Spinal cord (tissue), 10 donors: ENCODE data around the gene TMEM248. TPM values are rescaled to one million over a fixed set of nuclear protein-coding genes. Genes with fewer than 3 reads are reported as not detected.

ENCODE experiments used
- DNase-seq, 6 donors: peaks; one replicate each; pipeline versions ENCODE4 v3.0.0 to v3.0.0-alpha.2; 2013 to 2015; ENCODE audit warnings: low spot score in 6 of 6, low read depth in 4 of 6
- H3K27ac ChIP-seq: one replicate; pipeline ENCODE4 v1.5.1; 2013; ENCODE audit warnings: low read depth, low read length, control low read depth
- H3K27me3 ChIP-seq: one replicate; pipeline ENCODE4 v1.6.1; 2013; ENCODE audit warnings: low read length; ENCODE audit not compliant: control insufficient read depth, insufficient read depth
- H3K36me3 ChIP-seq: one replicate; pipeline ENCODE4 v1.6.1; 2013; ENCODE audit warnings: low read length; ENCODE audit not compliant: control insufficient read depth, insufficient read depth
- H3K4me1 ChIP-seq: one replicate; pipeline ENCODE4 v1.6.1; 2013; ENCODE audit warnings: low read length; ENCODE audit not compliant: control insufficient read depth, insufficient read depth
- H3K4me3 ChIP-seq: one replicate; pipeline ENCODE4 v1.5.1; 2013; ENCODE audit warnings: low read depth, low read length, control low read depth
- H3K9me3 ChIP-seq: one replicate; pipeline ENCODE4 v1.6.1; 2013; ENCODE audit warnings: low read length; ENCODE audit not compliant: control insufficient read depth, insufficient read depth
- WGBS: methylation state at CpG from one replicate; pipeline ENCODE4 v1.1.5; 2013; ENCODE audit warnings: missing lambda C conversion rate; ENCODE audit not compliant: insufficient coverage; 5-methylcytosine and 5-hydroxymethylcytosine counted together
- polyA plus RNA-seq, 2 donors: library from polyadenylated mRNA; unstranded; fragments of 120-200 nt; gene quantifications; one replicate each; pipeline ENCODE4 v1.2.1, GENCODE V29; 2013; ENCODE audit not compliant: insufficient read length in 2 of 2
- total RNA-seq, 2 donors: library from RNA; depleted of rRNA in 1 of 2; stranded (reverse); fragments of 120-200 nt in 1 of 2; fragments of >200 nt in 1 of 2; gene quantifications; one replicate each; pipeline versions ENCODE4 v1.2.3 to v1.2.4, GENCODE V29; 2013 to 2014
- donor health status: healthy.

TMEM248 gene
- total and polyA plus RNA-seq, 4 donors = 68.2 to 101 (median 76.2) TPM

DNA sequence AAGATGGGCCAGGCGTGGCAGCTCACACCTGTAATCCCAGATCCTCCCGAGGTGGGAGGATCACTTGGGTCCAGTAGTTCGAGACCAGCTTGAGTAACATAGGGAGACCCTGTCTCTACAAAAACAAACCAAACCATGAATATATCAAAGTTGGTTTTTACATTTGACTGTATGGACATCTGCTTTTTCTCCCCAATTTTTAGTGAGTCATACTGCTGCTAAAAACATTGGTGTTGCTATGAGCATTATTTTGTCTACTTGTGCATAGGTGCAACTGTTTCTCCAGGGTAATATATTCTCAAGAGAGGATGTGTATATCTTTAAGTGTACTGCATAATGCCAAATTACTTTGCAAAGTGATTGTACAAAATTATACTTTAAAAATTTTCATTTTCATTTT, 769 bp upstream of the TMEM248 start:
- Histone ChIP-seq H3K36me3 (peaks cover 6% of the 10 kb centered on the region), H3K9me3 (no peaks in the 10 kb centered on the region), H3K4me1 (peaks cover 16% of the 10 kb centered on the region), H3K4me3 (peak overlapping the region; percentile 76), H3K27me3 (no peaks in the 10 kb centered on the region), H3K27ac (no peak overlapping the region)
- no peak for DNase-seq
- WGBS = no CpG with 5 or more reads among the region's 3 CpGs

DNA sequence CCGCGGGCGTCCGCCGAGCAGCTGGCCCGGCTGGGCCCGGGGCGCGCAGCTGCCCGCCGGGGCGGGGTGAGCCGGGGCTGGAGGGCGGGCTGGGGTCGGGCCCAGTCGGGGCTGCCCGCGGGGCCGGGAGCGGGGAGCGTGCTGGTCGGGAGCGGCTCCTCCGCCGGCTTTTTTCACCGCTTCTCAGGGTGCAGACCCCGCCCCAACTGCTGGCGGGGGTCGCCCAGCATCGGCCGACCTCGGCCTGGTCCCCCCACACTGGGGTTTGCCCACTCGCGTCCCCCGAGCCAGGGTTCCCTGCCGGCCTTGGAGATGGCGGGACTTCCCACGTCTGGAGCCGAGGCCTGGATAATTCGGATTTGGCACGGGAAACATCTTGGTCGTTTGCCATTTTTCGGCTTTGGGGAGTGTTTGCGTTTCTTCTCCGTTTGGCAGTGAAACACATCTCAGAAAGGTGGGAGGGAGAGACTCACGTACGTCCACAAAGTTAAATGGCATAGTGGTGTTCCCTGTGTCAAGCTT, 432 bp downstream of the TMEM248 start:
- H3K27me3 ChIP-seq = no peaks in the 10 kb centered on the region
- peaks cover 9% of the 10 kb centered on the region for H3K36me3 ChIP-seq
- DNase-seq = peak; percentile 13 to 85 (median 28)
- no peaks in the 10 kb centered on the region for H3K9me3 ChIP-seq
- WGBS = 0% methylated on average over 47 of the region's 47 CpGs
- H3K4me3 ChIP-seq = peak overlapping the region; percentile 81
- H3K27ac ChIP-seq = peak overlapping the region; percentile 71
- peaks cover 16% of the 10 kb centered on the region for H3K4me1 ChIP-seq

DNA sequence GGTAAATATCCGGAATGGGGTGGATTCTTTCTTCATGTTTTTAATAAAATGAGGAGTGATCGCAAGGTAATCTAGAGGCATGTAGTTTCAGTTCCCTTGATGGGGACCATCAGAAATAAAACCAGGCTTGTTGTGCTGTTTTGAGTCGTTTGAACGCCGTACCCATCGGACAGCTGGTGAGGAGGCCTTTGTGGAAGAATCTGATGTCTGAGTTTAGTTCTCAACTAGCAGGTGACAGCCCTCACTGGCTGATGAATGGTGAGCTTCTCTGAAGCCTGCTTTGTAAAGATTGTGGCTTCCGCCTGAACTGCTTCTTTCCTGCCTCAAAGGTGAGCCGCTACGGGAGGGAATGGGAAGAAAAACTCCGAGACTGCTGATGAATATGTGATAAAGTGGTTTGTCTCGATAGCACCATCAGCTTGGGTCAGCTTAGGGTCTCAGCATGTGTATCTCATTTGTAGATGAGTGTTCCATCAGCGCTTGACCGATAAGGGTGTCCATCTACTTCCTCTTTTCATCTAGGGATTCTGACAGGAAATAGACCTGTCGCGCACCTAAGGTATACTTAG, 977 bp downstream of the TMEM248 start:
- Histone ChIP-seq H3K4me1 (peaks cover 16% of the 10 kb centered on the region), H3K27me3 (no peaks in the 10 kb centered on the region), H3K9me3 (no peaks in the 10 kb centered on the region), H3K27ac (peak overlapping the region; percentile 71), H3K36me3 (peaks cover 9% of the 10 kb centered on the region), H3K4me3 (peak overlapping the region; percentile 81)
- no peak for DNase-seq
- 4% methylated on average over 7 of the region's 15 CpGs for WGBS

DNA sequence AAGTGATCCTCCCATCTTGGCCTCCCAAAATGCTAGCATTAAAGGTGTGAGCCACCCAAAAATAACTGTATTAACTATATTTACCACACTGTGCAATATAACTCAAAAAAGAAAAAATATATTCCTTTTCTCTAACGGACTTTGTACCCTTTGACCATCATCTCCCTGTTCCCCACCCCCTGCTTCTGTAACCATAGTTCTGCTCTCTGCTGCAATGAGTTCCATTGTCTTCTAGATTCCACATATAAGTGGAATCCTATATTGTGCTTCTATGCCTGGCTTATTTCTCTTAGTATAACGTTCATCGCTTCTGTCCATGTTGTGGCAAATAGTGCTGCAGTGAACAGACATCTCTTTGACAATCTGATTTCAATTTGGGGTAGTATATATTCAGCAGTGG, 4.2 kb downstream of the TMEM248 start:
- peaks cover 16% of the 10 kb centered on the region for H3K4me1 ChIP-seq
- no peaks in the 10 kb centered on the region for H3K9me3 ChIP-seq
- H3K36me3 ChIP-seq = peaks cover 15% of the 10 kb centered on the region
- no peaks in the 10 kb centered on the region for H3K27me3 ChIP-seq
- no CpG with 5 or more reads among the region's 3 CpGs for WGBS
- H3K27ac ChIP-seq = no peak overlapping the region
- DNase-seq = no peak
- H3K4me3 ChIP-seq = no peak overlapping the region

DNA sequence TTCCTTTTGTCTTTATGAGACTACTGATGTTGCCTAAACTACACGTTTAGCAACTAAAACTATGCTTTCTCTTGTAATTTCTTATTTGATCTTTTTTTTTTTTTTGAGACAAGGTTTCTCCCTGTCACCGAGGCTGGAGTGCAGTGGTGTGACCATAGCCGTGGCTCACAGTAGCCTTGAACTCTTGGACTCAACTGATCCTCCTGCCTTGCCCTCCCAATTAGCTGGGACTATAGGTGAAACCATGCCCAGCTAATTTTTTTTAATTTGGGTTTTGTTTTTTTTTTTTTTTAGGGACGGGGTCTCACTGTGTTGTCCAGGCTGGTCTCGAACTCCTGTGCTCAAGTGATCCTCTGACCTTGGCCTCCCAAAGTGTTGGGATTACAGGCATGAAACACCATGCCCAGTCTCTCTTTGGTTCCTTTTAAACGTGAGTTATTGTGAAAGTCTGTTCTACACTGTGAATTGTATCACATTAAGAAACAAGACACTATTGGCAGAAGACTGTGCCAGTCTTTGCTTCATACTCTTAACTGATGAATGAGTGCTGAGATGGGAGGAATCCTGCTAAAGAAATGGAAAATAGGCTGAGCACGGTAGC, 6.4 kb downstream of the TMEM248 start:
- no peak for DNase-seq
- no peak overlapping the region for H3K27ac ChIP-seq
- H3K27me3 ChIP-seq = no peaks in the 10 kb centered on the region
- WGBS = no CpG with 5 or more reads among the region's 7 CpGs
- no peaks in the 10 kb centered on the region for H3K9me3 ChIP-seq
- H3K36me3 ChIP-seq = peaks cover 15% of the 10 kb centered on the region
- no peak overlapping the region for H3K4me3 ChIP-seq
- peaks cover 14% of the 10 kb centered on the region for H3K4me1 ChIP-seq

DNA sequence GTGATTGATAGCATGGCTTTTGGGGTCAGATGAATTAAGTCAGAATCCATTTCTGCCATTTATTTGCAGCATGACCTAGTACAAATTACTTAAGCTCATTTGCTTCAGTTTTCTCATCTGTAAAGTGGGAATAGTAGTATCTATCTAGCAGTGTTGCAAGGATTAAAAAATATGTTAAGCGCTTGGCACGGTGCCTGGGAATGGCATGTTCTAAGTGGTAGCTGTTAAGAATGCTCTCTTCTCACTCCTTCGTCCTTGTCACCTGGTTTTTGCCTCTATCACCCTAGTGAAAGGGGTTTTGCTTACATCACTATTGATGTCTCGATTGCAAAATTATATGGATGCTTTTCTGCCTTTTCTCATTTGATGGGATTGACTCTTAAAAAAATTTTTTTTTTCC, 7.4 kb downstream of the TMEM248 start:
- DNase-seq = no peak
- 100% methylated on average over 1 of the region's 4 CpGs for WGBS
- H3K9me3 ChIP-seq = no peaks in the 10 kb centered on the region
- peaks cover 5% of the 10 kb centered on the region for H3K4me1 ChIP-seq
- no peak overlapping the region for H3K27ac ChIP-seq
- H3K4me3 ChIP-seq = no peak overlapping the region
- H3K27me3 ChIP-seq = no peaks in the 10 kb centered on the region
- H3K36me3 ChIP-seq = peaks cover 13% of the 10 kb centered on the region

DNA sequence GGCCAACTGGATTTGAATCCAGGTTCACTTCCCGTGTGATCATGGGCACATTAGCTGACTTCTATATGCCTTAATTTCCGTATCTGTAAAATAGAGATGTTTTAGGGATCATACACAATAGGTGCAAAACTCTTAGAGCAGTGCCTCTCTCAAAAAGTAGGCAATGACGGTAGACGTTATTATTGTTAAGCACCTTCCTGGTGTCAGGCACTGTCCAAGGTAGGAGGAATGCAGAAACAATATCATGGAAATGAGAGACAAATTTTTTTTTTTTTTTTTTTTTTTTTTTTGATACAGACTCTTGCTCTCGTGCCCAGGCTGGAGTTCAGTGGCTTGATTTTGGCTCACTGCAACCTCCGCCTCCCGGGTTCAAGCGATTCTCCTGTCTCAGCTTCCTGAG, 8.1 kb downstream of the TMEM248 start:
- no peaks in the 10 kb centered on the region for H3K9me3 ChIP-seq
- peaks cover 9% of the 10 kb centered on the region for H3K36me3 ChIP-seq
- H3K4me1 ChIP-seq = no peaks in the 10 kb centered on the region
- 93% methylated on average over 4 of the region's 8 CpGs for WGBS
- DNase-seq = no peak
- no peak overlapping the region for H3K27ac ChIP-seq
- H3K27me3 ChIP-seq = no peaks in the 10 kb centered on the region
- no peak overlapping the region for H3K4me3 ChIP-seq

DNA sequence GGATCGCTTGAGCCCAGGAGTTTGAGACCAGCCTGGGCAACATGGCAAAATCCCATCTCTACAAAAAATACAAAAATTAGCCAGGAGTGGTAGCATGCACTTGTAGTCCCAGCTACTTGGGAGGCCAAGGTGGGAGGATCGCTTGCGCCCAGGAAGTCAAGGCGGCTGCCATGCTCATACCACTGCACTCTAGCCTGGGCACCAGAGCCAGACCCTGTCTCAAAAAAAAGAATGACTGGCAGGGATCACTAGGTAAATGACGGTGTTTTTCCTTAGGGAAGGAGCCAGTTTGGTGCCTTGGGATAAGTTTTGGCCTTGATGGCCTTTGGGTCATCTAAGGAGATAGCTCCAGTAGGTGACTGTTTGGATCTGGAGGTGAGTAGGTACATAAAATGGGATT, 8.9 kb downstream of the TMEM248 start:
- no peaks in the 10 kb centered on the region for H3K27me3 ChIP-seq
- no peaks in the 10 kb centered on the region for H3K9me3 ChIP-seq
- 93% methylated on average over 4 of the region's 5 CpGs for WGBS
- peaks cover 9% of the 10 kb centered on the region for H3K36me3 ChIP-seq
- H3K4me1 ChIP-seq = no peaks in the 10 kb centered on the region
- H3K27ac ChIP-seq = no peak overlapping the region
- H3K4me3 ChIP-seq = no peak overlapping the region
- no peak for DNase-seq

DNA sequence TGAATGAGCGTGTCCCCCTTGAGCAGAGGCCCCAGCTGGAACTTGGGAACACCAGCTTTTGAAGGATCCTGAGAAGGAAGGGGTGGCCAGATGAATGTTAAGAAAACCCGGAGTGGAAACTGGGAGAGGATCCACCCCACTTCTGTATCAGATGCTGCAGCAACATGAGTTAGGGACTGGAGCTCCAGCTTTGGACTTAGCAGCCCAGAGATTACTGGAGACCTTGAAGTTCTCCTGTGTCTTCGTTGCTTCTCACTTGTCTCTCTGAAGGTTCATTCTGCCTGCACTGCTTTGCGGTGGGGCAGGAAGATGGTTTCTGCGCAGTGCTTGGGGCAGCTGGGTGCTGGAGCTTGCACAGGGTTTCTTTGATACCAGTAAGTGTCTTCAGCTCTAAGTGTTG, 9.3 kb downstream of the TMEM248 start:
- Histone ChIP-seq H3K4me1 (no peaks in the 10 kb centered on the region), H3K27me3 (no peaks in the 10 kb centered on the region), H3K4me3 (no peak overlapping the region), H3K36me3 (peaks cover 9% of the 10 kb centered on the region), H3K27ac (no peak overlapping the region), H3K9me3 (no peaks in the 10 kb centered on the region)
- DNase-seq = no peak
- WGBS = 57% methylated on average over 5 of the region's 5 CpGs

DNA sequence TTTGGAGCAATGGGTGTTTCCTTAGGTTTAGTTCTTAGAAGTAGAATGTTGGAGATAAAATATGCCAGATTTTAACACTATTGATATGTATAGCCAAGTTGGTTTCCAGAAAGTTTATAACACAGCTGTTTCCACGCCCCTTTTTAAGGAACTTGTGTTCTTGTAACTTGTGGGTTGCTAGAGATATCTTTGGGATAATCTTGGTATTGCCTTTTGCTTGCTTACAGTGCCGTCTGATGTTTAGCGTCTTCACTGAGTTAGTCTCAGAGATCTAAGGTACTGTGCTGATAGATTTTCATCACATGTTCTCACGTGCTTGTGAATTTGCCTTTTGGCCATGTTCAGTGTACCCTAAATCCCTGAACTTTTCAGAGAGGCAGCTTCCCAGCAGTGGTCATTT, 12.4 kb downstream of the TMEM248 start:
- no peak overlapping the region for H3K4me3 ChIP-seq
- no peaks in the 10 kb centered on the region for H3K4me1 ChIP-seq
- DNase-seq = no peak
- WGBS = 70% methylated on average over 4 of the region's 4 CpGs
- peaks cover 1% of the 10 kb centered on the region for H3K9me3 ChIP-seq
- H3K27ac ChIP-seq = no peak overlapping the region
- H3K27me3 ChIP-seq = no peaks in the 10 kb centered on the region
- peaks cover 4% of the 10 kb centered on the region for H3K36me3 ChIP-seq
